Brain microvascular endothelial cell (primary cell): Measurements from ENCODE around the gene CEACAM8.

Source experiments
- DNase-seq: peaks from one replicate; pipeline ENCODE4 v3.0.0-alpha.2; 2020
- H3K27ac ChIP-seq: fragments of 250-450 bp; sonication (Bioruptor Pico); 2 replicates; pipeline ENCODE4 v1.5.1; 2020; ENCODE audit warnings: mild to moderate bottlenecking, moderate library complexity
- H3K27me3 ChIP-seq: fragments of 250-450 bp; sonication (Bioruptor Pico); replicated peaks from 2 replicates; pipeline ENCODE4 v1.5.1; 2020; ENCODE audit warnings: mild to moderate bottlenecking
- H3K36me3 ChIP-seq: fragments of 250-450 bp; sonication (Bioruptor Pico); replicated peaks from 2 replicates; pipeline ENCODE4 v1.5.1; 2020; ENCODE audit warnings: mild to moderate bottlenecking
- H3K4me3 ChIP-seq: 2 replicates; pipeline ENCODE4 v1.5.1; 2011; ENCODE audit warnings: low read depth, mild to moderate bottlenecking, control low read depth, low read length, moderate library complexity
- CTCF ChIP-seq: IDR thresholded peaks from 2 replicates; pipeline ENCODE4 v1.5.1; 2011; ENCODE audit warnings: low read depth, mild to moderate bottlenecking, moderate library complexity, low read length, control low read depth, inconsistent platforms; ENCODE audit errors: missing control alignments
- in situ Hi-C: cut with HindIII; loops from 2 replicates; pipeline ENCODE4 v1.10.0; 2017; ENCODE audit warnings: low sequenced_read_pairs, low pct_ligation_motif_present

The CEACAM8 gene

GRCh38 chr19:42532891-42533290 lies 61.8 kb downstream of the CEACAM8 start:
- TF ChIP-seq CTCF, result no peak
- Histone ChIP-seq H3K27me3 (peaks cover 12% of the 10 kb centered on the region), H3K4me3 (no peak overlapping the region), H3K27ac (no peak overlapping the region), H3K36me3 (no peaks in the 10 kb centered on the region)
- no peak for DNase-seq
- in situ Hi-C loops, result no loop called here

- DNase-seq, result no peak
- Histone ChIP-seq H3K27me3 (peaks cover 7% of the 10 kb centered on the region), H3K4me3 (no peak overlapping the region), H3K36me3 (no peaks in the 10 kb centered on the region), H3K27ac (no peak overlapping the region)
- in situ Hi-C loops, result no loop called here
- no peak for TF ChIP-seq CTCF
Measured at GRCh38 chr19:42531313-42531712, 63.4 kb downstream of the CEACAM8 start.
